K562 (cell line): ENCODE results near the gene GNL3. TPM values are rescaled to one million over a fixed set of nuclear protein-coding genes. Genes with fewer than 3 reads are reported as not detected.

ENCODE experiments used
- ATAC-seq: fragments of 200-7000 bp; cut with Tn5 transposase; 3 replicates; pipeline ENCODE4 v1.9.1; 2020; ENCODE audit warnings: moderate library complexity
- BruUV-seq: library from RNA; stranded (reverse); fragments of 400-500 nt; replicated peaks from 2 replicates; lab custom pipeline; 2021; lab: Mats Ljungman, UMichigan
- CTCF ChIA-PET: fragments of 300-600 bp; formaldehyde crosslinking; extraction: SDS; loops from one replicate; lab custom pipeline; 2021; ENCODE audit warnings: low intra/inter-chr PET ratio; lab: Yijun Ruan, JAX
- POLR2A ChIA-PET: fragments of 300-600, 350-650 bp; sonication (Branson Sonifier 250); formaldehyde crosslinking; extraction: SDS; loops from one replicate; lab custom pipeline; 2021; ENCODE audit warnings: antibody characterized with exemption, inconsistent platforms; lab: Yijun Ruan, JAX
- DNase-seq, 4 experiments: peaks; one replicate each; pipeline versions ENCODE4 v3.0.0 to v3.0.0-alpha.2; 2011 to 2018; ENCODE audit warnings: low spot score in 3 of 4, mixed read lengths in 3 of 4; ENCODE audit errors: extremely low read depth in 1 of 4
- FAIRE-seq: peaks from 2 replicates; lab custom pipeline; 2011; peaks lifted over from hg19 to GRCh38; lab: Jason Lieb, UNC
- H2AFZ ChIP-seq: 2 replicates; pipeline ENCODE4 v1.6.0; 2011; ENCODE audit warnings: low read depth, low read length, control low read depth, inconsistent platforms
- H3K27ac ChIP-seq: fragments of 200-600 bp; 3 replicates; pipeline ENCODE4 v1.8.0; 2011; ENCODE audit warnings: low read depth, mild to moderate bottlenecking, control low read depth, inconsistent platforms, low read length, moderate library complexity, mixed read lengths; ENCODE audit errors: extremely low read depth
- H3K27me3 ChIP-seq, 2 experiments: fragments of 300-600 bp in 1 of 2; 2 replicates in 1 of 2; 3 replicates in 1 of 2; pipeline versions ENCODE4 v1.6.0 to v1.8.0; 2011; ENCODE audit warnings: inconsistent platforms in 2 of 2, low read length in 2 of 2, mild to moderate bottlenecking in 1 of 2, mixed read lengths in 1 of 2, moderate library complexity in 1 of 2; ENCODE audit not compliant: control insufficient read depth in 2 of 2, insufficient read depth in 2 of 2
- H3K36me3 ChIP-seq: fragments of 300-600 bp; 3 replicates; pipeline ENCODE4 v1.8.0; 2011; ENCODE audit warnings: mild to moderate bottlenecking, low read length, inconsistent platforms; ENCODE audit not compliant: control insufficient read depth, insufficient read depth
- H3K4me1 ChIP-seq, 2 experiments: fragments of 200-600 bp in 1 of 2; replicated peaks in 1 of 2; 2 replicates in 1 of 2; 3 replicates in 1 of 2; pipeline versions ENCODE4 v1.5.1 to v1.8.0; 2011; ENCODE audit warnings: inconsistent platforms in 2 of 2, low read length in 2 of 2, mild to moderate bottlenecking in 1 of 2, mixed read lengths in 1 of 2, moderate library complexity in 1 of 2; ENCODE audit not compliant: control insufficient read depth in 2 of 2, insufficient read depth in 2 of 2
- H3K4me2 ChIP-seq: 2 replicates; pipeline ENCODE4 v1.6.1; 2011; ENCODE audit warnings: low read length, control low read depth, inconsistent platforms, mixed read lengths; ENCODE audit not compliant: insufficient read depth
- H3K4me3 ChIP-seq: fragments of 200-600 bp; sonication (generic), shearing (Covaris generic); 2 replicates; pipeline ENCODE4 v1.5.1; 2016; ENCODE audit warnings: control low read depth, inconsistent platforms
- H3K79me2 ChIP-seq: fragments of 200-600 bp; 3 replicates; pipeline ENCODE4 v1.8.0; 2011; ENCODE audit warnings: low read length, inconsistent platforms; ENCODE audit not compliant: control insufficient read depth, insufficient read depth
- H3K9ac ChIP-seq, 2 experiments: 2 replicates each; pipeline versions ENCODE4 v1.6.0 to v1.6.1; 2011; ENCODE audit warnings: low read depth in 2 of 2, low read length in 2 of 2, control low read depth in 1 of 2, inconsistent platforms in 1 of 2, mild to moderate bottlenecking in 1 of 2, mixed read lengths in 1 of 2; ENCODE audit not compliant: insufficient read depth in 1 of 2
- H3K9me1 ChIP-seq: one replicate; pipeline ENCODE4 v1.6.0; 2011; ENCODE audit warnings: inconsistent platforms, mild to moderate bottlenecking, low read length, moderate library complexity; ENCODE audit not compliant: control insufficient read depth, insufficient read depth
- H3K9me3 ChIP-seq: replicated peaks from 2 replicates; pipeline ENCODE4 v1.5.1; 2011; ENCODE audit warnings: low read depth, low read length, inconsistent platforms; ENCODE audit not compliant: control insufficient read depth, insufficient read depth
- H4K20me1 ChIP-seq: replicated peaks from 2 replicates; pipeline ENCODE4 v1.6.1; 2011; ENCODE audit warnings: low read length, inconsistent platforms, mixed read lengths; ENCODE audit not compliant: control insufficient read depth, insufficient read depth
- CCAR2 ChIP-seq: fragments of 200-400 bp; formaldehyde crosslinking; IDR thresholded peaks from 2 replicates; pipeline ENCODE4 v1.6.1; 2017; ENCODE audit warnings: mild to moderate bottlenecking, low read depth, low read length
- CEBPB ChIP-seq: fragments of 450-650 bp; IDR thresholded peaks from 2 replicates; pipeline ENCODE4 v1.6.1; 2016; ENCODE audit warnings: missing genetic modification characterization, missing compliant biosample characterization
- CEBPG ChIP-seq, 3 experiments: fragments of 200-800 bp in 1 of 3; sonication (Bioruptor generic) in 1 of 3; sonication (generic) in 1 of 3; formaldehyde crosslinking in 1 of 3; IDR thresholded peaks in 2 of 3; conservative IDR thresholded peaks in 1 of 3; 2 replicates each; pipeline versions ENCODE4 v1.6.1 to v1.8.0; 2016 to 2022; ENCODE audit warnings: missing compliant biosample characterization in 2 of 3, missing genetic modification characterization in 2 of 3, mild to moderate bottlenecking in 1 of 3, missing genetic modification reagents in 1 of 3
- RHOXF2B ChIP-seq: fragments of 250-450 bp; sonication (Bioruptor Pico); conservative IDR thresholded peaks from 2 replicates; pipeline ENCODE4 v1.5.1; 2021
- WGBS: fragments of 100-300 bp; shearing (Covaris generic); methylation state at CpG from one replicate; pipeline ENCODE4 v1.1.6; 2016; ENCODE audit warnings: low coverage, mixed read lengths; ENCODE audit not compliant: insufficient coverage; ENCODE audit errors: missing lambda C conversion rate; 5-methylcytosine and 5-hydroxymethylcytosine counted together
- in situ Hi-C: fragments of 300-500 bp; cut with MboI; formaldehyde crosslinking; loops from 4 replicates; pipeline ENCODE4 v1.15.0; 2018; ENCODE audit warnings: inconsistent platforms, mixed read lengths
- intact Hi-C: fragments of 100-400 bp; cut with micrococcal nuclease; formaldehyde crosslinking; loops from 2 replicates; pipeline ENCODE4 v1.14.2; 2022
- polyA plus RNA-seq, 8 experiments: library from polyadenylated mRNA; depleted of rRNA in 4 of 8; stranded (reverse) in 5 of 8; unstranded in 3 of 8; fragments of >200 nt; fragmentation: Nextera tagmentation in 2 of 8; fragmentation: Illumina TruSeq in 1 of 8; extraction: Ambion mirVana in 2 of 8; extraction: Trizol in 1 of 8; gene quantifications; 2 replicates each; pipeline versions ENCODE4 v1.2.1 to v1.2.3, GENCODE V29; 2011 to 2014; ENCODE audit warnings: inconsistent platforms in 1 of 8, missing spikeins in 1 of 8
- total RNA-seq, 7 experiments: library from RNA; depleted of rRNA in 6 of 7; stranded (reverse); fragments of >200 nt in 6 of 7; fragmentation: Illumina TruSeq in 2 of 7; extraction: Trizol in 2 of 7; gene quantifications; 2 replicates each; pipeline versions ENCODE4 v1.2.1 to v1.2.3, GENCODE V29; 2011 to 2021; ENCODE audit warnings: low replicate concordance in 1 of 7

The GNL3 gene
- total and polyA plus RNA-seq, 9 of the 15 experiments (the other 6 are each of a cell fraction or from before 2014, with no cell fraction given): 132 to 313 (median 220) TPM

- no peaks in the 10 kb centered on the region for H4K20me1 ChIP-seq
- no peak overlapping the region for H3K4me3 ChIP-seq
- H3K9ac ChIP-seq: no peak overlapping the region
- CTCF ChIA-PET: no interaction called here
- DNase-seq: no peak
- in situ Hi-C loops (no loop called here), intact Hi-C loops (no loop called here)
- no peaks in the 10 kb centered on the region for H3K27me3 ChIP-seq
- no peaks in the 10 kb centered on the region for H3K9me1 ChIP-seq
- H3K4me1 ChIP-seq: peaks cover 0 to 8% of the 10 kb centered on the region in 2 experiments; a peak in 3 of 5 replicates
- H3K27ac ChIP-seq: no peak overlapping the region
- no peak overlapping the region for H2AFZ ChIP-seq
- no peak for FAIRE-seq
- no peak for ATAC-seq
- POLR2A ChIA-PET: interaction anchor here (0.6 to 2.2 kb wide), 3 partner anchors 14 to 358 kb away, joined by 3 to 5 read pairs (median 4); no protein-coding TSS in a partner anchor
- no TSS peak for BruUV-seq
- no peaks in the 10 kb centered on the region for H3K79me2 ChIP-seq
- no peak overlapping the region for H3K4me2 ChIP-seq
- 0 out of 2 replicates have a peak, but pooled peaks have one; percentile 19 for TF ChIP-seq CEBPB (tag)
- TF ChIP-seq RHOXF2B (CRISPR knock-in tag): no peak
- TF ChIP-seq CEBPG (CRISPR knock-in tag; IDR thresholded peaks at IDR 0.05): no peak
- TF ChIP-seq CEBPG (tag; conservative IDR thresholded peaks at IDR 0.05 in 1 of 2, IDR thresholded peaks at IDR 0.05 in 1 of 2): peak in 1 of 2 experiments; percentile 72; a peak in 2 of 4 replicates
- H3K36me3 ChIP-seq: peaks cover 57% of the 10 kb centered on the region
- no peaks in the 10 kb centered on the region for H3K9me3 ChIP-seq
Measured at GRCh38 chr3:52651592-52651991, 34.2 kb upstream of the GNL3 start.

- Histone ChIP-seq H3K27ac (no peak overlapping the region), H3K36me3 (peaks cover 61% of the 10 kb centered on the region; the same call in 2 of the 3 replicates), H3K4me3 (no peak overlapping the region), H3K9ac (no peak overlapping the region), H4K20me1 (no peaks in the 10 kb centered on the region), H3K27me3 (no peaks in the 10 kb centered on the region), H3K9me3 (no peaks in the 10 kb centered on the region), H3K4me1 (peaks cover 0 to 1% of the 10 kb centered on the region in 2 experiments; a peak in 2 of 5 replicates), H3K79me2 (no peaks in the 10 kb centered on the region), H3K4me2 (no peak overlapping the region), H2AFZ (no peak overlapping the region), H3K9me1 (no peaks in the 10 kb centered on the region)
- no TSS peak for BruUV-seq
- DNase-seq (no peak), ATAC-seq (no peak), FAIRE-seq (no peak)
- WGBS: 81% methylated on average over 3 of the region's 3 CpGs
- in situ Hi-C loops (no loop called here), intact Hi-C loops (no loop called here)
- ChIA-PET POLR2A (interaction anchor here (0.6 kb wide), 1 partner anchor 75 kb away, joined by 3 read pairs; no protein-coding TSS in a partner anchor), CTCF (no interaction called here)
- no peak for TF ChIP-seq CCAR2
Measured at GRCh38 chr3:52655895-52656294, 29.9 kb upstream of the GNL3 start.
